Mesenteric fat pad (tissue), 1 donor: ENCODE data around the gene KRTAP10-2. TPM values are rescaled to one million over a fixed set of nuclear protein-coding genes. Genes with fewer than 3 reads are reported as not detected.

Experiments used
- DNase-seq: peaks from one replicate; pipeline ENCODE4 v3.0.0-alpha.2; 2020; ENCODE audit warnings: low spot score
- total RNA-seq: library from RNA; stranded (reverse); fragmentation: NEBNext Ultra II Directional; extraction: Animal tissue kit (Norgen Biotek cat#: 25700); gene quantifications from one replicate; pipeline ENCODE4 v1.2.1, GENCODE V29; 2021
- donor health status: DM: yes; HTN: yes; CAD: no.

KRTAP10-2 gene
- total RNA-seq, 1 donor from 2014 or later: not detected

DNA sequence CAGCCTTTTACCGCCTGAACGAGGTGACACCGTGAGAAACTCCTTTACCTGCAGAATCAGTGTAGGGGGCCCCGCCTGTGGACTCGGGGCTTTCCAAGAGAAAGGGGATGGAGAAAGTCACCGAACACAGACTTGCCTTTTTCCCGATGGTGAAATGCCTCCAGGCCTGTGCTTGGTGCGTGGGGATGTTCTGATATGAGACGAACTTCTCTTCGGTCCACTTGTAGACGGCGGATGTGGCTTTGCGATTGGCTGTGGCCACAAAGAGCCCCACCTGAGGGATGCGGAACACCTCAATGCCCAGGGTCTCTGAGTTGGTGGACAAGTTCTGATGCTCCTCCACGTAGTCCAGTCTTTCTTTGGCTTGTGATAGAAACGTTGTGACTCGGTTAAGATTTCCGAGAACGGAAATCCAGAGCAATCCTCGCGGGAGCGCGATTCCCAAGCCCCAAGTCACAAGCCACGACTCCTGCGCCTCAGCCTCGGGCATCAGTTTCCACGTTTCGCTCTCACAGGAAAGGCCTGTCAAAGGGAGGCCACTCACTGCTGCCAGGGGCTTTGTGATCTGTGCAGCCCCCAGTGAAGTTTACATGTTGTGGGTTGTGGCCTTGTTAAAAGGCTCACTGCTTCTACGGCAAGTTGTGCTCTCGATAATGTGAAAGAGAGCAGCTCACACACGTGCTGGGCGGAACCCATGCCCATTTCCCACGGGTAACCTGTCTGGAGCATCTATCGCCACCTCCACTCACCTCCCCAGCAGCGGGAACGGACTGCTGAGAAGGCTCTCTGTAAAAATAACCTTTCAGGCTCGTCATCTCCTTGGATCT lies 23.9 kb downstream of the KRTAP10-2 start:
- peak; percentile 49 for DNase-seq

DNA sequence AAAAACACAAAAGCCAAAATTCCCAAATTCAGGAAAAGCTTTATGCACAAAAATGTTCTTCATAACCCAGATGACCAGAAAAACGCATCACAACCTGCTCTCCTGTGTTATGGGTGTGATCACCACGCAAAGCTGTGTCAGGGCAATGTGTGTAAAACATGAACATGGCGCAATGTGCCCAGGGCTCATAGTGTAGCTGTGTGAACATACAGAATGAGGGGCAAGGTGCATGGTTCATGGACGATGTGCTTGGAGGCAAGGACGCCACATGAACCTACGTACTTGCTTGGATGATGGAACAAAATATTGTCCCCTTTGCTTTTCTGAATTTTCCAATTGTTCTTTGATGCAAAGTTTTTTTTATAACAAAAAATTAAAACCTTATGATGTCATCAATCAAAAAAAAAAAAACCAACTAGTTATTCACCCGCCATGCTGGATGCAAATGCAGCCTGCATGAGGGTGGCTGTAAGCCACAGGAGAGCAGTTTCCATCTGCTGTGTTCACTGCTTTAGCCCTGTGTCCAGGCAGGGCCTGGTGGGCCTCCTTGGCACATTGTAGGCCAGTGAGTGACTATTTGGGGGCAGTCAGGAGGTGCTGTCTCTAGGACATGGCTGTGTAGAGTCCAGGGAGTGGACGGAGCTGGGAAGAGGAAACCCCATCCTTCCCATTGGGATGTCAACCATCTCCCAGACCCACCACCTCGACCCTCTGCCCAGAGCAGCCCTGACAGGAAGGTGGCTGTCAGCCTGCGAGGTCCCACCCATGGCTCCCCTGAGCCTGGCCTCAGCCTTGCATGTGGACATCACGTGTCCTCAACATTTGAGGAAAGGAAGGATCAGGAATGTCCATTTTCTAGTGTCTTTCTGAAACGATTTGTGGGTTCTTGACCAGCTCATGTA lies 25.0 kb downstream of the KRTAP10-2 start:
- DNase-seq: peak; percentile 59

DNA sequence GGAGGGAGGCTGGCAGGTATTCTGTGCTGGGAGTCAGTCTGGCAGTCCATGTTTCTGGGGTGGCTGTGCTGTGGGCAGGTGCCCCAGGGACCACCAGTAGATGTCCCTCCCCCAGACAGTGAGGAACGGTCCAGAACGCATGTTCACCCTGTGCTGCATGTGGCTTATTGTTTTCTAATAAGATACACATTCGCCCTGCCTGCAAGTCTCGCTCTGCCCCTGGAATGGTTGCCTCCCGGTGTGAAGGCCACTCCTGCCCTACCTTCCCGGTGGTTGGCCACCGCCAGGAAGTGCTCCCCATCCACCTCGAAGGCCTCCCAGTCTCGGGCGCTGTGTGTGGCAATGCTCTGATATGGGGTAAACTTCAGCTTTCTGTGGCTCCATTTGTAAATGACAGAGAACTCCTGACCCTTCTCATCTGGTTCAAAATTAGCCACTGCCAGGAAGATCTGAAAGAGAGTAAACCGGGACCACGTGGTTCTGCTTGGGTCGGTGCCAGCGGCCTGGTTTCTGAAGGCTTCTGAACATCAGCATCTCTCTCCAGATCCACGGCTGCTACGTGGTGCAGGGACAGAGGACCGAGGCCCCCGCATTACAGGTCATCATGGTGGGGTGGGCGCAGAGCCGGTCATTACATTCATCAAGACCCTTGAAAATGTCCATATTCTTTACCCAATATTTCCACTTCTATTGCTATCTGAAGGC lies 25.8 kb downstream of the KRTAP10-2 start:
- DNase-seq: peak; percentile 67

DNA sequence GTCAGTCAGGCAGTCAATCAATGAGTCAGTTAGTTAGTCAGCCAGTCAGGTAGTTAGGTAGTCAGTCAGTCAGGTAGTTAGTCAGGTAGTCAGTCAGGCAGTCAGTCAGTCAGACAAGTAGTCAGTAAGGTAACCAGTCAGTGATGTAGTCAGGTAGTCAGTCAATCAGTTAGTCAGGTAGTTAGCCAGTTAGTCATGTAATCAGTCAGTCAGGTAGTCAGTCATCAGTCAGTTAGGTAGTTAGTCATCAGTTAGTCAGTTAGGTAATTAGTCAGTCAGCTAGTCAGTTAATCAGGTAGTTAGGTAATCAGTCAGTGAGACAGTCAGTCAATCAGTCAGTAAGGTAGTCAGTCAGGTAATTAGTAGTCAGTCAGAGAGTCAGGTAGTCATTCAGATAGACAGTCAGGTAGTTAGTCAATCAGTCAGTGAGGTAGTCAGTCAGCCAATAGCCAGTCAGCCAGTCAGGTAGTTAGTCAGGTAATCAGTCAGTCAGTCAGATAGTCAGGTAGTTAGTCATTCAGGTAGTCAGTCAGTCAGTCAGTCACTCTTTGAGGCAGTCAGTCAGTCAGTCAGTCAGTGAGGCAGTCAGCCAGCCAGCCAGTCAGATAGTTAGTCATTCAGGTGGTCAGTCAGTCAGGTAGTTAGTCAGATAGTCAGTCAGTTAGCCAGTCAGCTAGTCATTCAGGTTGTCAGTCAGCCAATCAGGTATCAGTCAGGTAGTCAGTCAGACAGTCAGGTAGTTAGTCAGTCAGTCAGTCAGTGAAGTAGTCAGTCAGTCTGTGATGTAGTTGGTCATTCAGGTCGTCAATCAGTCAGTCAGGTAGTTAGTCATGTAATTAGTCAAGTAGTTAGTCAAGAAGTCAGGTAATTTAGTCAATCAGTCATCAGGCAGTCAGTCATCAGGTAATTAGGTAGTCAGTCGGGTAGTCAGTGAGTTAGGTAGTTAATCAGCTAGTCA lies 26.6 kb downstream of the KRTAP10-2 start:
- peak; percentile 45 for DNase-seq

DNA sequence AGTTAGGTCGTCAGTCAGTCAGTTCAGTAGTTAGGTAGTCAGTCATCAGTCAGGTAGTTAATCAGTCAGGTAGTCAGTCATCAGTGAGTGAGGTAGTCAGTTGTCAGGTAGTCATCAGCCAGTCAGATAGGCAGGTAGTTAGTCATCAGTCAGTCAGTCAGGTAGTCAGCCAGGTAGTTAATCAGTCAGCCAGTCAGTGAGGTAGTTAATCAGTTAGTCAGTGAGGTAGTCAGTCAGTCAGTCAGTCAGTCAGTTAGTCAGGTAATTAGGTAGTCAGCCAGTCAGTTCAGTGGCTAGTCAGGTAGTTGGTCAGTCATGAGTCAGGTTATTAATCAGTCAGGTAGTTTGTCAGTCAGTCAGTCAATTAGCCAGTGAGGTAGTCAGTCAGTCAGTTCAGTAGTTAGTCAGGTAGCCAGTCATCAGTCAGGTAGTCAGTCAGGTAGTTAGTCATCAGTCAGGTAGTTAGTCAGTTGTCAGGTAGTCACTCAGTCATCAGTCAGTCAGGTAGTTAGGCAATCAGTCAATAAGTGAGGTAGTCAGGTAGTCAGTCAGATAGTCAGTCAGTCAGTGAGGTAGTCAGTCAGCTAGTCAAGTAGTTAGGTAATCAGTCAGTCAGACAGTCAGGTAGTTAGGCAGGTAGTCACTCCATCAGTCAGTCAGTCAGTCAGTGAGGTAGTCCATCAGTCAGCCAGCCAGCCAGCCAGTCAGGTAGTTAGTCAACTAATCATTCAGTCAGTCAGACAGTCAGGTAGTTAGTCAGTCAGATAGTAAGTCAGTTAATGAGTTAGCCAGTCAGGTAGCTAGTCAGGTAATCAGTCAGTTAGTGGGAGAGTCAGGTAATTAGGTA lies 27.5 kb downstream of the KRTAP10-2 start:
- DNase-seq: no peak

DNA sequence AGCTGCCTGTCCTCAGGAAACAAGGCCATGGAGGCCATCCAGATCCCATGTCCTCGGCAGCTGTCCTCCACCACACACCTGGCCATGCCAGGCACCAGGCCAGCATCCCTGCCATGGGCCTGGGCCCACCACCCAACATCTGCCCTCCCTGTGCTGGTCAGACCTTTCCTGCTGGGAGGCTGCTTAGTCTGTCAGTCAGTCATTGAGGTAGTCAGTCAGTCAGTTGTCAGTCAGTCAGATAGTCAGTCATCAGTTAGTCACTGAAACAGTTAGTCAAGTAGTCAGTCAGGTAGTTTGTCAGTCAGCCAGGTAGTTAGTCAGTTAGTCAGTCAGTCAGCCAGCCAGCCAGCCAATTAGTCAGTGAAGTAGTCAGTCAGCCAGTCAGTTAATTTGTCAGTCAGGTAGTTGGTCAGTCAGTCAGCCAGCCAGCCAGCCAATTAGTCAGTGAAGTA lies 28.5 kb downstream of the KRTAP10-2 start:
- peak; percentile 33 for DNase-seq

DNA sequence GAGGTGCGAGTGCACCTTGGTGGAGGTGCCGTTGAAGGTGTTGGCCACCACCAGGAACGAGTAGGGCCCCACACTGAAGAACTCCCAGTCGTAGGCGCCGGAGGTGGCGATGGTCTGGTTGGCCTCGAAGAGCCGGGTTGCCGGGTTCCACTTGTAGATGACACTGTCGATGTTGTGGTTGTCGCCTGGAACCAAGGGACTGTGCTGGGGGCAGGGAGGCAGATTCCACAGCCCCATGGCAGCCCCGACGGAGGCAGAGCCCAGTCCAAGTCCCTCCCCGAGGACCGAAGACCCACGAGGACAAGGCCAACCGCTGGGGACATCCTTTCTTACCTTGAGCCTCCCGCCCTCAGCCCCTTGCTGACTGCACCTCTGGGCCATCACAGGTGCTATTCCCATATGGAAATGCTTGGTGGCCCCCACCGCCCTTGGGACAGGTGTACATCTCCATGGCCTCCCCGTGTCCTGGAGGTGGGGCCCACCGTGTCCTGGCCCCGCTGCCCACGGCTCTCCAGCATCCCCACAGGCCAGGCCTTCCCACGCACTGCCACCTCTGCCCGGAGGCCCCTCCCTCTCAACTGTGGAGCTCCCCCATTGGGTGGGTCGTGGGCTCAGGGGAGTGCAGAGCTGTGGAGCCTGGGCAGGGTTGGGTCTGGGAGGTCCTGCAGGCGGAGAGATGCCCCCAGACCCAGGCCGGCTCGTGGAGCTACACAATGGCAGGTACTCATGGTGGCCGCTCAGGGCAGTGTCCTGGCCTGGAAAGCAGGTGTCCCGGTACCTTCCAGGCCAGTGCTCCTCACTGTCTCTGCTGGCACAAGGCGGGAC lies 29.2 kb downstream of the KRTAP10-2 start:
- DNase-seq: peak; percentile 64

DNA sequence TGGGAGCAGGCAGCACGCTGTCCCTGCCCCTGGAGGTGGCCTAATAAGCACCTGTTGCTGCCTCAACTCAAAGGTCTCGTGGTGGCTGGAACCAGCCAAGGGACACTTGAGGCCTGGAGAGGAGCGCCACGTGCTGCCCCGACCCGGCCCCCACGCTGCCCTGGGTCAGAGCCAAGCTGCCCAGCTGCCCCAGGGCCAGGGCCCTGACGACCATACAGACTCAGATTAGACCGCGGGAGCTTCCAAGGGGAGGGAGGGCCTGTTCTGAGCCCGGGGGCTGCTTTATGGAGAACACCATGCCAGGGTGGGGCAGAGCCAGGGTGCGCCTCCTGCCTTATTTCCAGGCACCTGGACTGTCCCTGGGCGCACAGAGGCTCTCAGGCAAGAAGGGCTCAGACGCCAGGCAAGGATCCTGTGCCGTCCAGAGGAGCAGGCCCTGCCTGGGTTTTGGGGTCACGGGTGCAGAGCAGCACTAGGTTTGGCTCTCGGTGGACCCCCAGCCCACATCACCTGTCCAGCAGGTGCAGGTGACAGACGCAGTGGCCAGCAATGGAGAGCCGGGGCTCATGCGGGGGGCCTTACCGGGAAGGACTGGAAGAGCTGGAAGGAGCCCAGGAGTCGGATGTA lies 29.9 kb downstream of the KRTAP10-2 start:
- DNase-seq: peak; percentile 88

DNA sequence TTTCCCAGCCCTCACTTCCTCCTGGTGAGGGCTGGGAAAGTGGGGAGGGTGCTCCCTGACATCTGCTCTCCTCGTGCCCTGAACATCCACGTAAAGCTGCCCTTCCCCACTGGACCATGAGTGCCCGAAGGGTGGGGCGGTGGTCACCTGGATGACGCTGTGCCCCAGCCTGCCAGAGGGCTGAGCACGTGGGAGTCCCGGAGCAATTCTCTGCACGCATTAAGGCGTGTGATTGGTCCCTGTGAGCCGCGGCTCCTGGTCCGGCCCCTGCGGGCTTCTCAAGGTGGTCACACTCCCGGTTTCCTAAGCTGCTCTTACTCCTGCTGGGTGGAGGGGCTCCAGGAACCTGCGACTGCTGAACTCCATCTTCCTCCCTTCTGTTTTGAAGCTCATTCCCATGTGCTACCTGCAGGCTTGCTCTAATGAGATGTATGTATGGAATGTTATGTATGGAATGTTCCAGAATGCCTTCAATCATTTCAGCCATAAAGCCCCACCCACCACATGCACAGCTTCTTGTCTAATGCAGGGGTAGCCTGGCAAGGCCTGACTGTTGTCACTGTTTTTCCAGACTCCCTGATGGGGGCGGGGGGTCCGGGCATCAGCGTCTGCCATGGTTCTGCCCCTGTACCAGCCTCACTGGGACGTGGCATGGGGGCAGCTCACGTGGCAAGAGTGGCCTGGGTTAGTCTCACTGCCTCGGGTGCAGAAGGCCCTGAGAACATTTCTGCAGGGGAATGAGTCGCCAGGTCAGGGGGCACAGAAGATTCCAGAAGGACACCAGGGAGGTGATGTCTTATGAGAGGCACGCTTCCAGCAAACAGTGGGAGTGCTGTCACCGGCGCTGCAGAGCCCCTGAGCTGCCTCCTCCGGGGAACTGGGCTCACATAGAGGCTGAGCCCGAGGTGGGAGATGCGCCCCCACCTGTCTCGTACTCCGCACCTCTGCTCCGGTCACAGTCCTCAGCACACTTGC lies 30.7 kb downstream of the KRTAP10-2 start:
- DNase-seq: peak; percentile 84

DNA sequence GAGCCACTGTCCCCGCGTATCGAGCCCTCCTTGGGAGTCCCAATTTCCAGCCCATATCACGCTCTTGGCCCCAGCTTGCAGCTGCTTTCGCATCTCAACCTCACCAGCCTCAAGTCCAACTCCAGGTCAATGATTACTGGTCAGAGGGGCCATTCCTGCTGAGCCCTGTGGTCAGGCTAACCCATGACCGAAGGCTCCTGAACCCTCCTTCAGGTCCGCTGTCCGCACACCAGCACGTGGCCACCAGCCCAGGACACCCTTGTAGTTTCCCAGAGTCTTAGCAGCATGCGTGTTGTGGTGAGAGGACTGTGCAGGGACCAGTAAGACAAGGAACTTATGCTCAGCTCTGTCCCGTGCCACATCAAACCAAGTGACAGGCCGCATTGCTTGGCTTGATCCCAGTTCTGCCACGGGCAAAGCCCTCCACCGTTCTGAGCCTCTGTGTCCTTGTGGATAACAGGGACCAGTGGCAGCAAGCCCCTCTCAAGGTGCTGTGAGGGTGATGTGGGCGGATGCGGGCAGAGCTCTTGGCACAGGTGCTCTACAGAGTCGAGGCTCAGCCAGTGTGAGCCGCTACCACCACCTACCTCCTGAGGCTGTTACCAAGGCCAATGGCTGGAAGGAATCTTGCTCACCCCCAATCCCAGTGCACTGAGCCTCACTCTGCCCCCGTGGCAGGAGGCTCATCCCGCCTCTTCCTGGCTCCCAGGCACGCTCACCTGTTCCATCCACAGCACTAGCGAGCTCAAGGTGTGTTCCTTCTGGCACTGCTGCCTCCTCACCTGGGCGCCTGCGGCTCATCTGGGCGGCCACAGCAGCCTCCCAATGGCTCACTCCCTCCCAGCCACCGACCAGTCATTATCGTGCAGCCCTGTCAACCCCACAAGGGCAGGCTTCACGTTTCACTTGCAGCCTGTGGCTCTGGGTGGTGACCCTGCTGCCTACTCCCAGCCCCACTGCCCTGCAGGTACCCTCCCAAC lies 31.7 kb downstream of the KRTAP10-2 start:
- no peak for DNase-seq

DNA sequence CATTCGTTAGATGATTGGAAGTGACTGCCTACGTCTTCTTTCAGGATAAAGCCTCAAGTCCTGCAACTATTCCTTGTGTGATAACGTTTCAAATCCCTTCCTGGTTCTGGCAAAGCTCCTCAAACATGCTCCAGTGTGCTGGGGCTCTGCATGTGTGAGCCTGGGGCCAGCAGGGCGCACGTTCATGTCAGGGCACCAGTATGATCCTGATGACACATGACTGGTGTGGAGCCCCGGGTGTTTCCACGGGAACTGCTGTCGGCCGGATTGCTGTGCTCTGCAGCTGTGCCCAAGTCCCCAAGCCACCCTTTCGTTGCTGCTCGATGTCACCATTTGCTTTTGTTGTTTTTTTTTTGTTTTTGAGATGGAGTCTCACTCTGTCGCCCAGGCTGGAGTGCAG lies 32.6 kb downstream of the KRTAP10-2 start:
- no peak for DNase-seq

DNA sequence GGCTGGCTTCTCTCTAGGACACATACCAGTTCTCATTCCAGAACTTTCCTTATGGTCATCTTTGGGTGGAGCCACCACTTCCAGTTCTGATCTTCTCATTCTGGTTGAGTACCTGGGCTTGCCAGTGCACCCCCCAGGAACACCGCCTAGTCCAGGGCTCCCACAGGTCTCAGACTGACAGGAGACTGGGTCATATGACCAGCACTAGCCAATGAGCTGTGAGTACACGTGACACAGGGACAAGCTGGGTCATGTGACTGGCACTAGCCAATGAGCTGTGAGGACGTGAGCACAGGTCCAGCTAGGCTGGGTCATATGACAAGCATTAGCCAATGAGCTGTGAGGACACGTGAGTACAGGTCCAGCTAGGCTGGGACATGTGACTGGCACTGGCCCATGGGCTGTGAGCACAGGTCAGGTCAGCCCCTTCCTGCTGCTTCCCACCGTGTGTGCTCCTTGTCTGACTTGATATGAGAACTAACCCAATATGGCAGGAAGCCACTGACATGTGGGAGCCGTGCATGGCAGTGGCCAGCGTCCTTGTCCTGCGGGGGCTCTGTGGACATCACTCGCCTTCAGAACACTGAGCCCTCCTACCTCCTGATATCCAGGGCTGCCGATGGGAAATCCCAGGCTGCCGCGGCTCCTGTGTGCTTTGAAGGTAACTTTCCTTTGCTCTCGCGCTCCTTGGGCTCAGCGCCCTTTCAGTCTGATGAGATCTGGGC lies 34.0 kb downstream of the KRTAP10-2 start:
- DNase-seq: no peak

DNA sequence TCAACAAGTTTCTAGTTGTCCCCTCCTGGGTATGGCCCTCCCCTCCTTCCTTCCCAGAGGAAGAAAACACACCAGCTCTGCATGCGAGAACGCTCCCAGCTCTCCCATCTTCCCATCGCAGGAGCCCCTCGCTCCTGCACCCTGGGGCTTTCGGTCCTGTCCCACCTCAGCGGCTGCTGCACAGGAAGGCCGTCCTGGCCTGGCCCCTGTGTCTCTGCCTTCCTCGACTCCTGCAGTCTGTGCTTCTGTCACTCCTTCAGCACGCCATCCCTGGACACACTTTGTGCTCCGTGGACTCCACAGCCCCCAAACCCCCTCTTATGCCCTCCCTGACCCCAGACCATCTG lies 34.5 kb downstream of the KRTAP10-2 start:
- DNase-seq: no peak

DNA sequence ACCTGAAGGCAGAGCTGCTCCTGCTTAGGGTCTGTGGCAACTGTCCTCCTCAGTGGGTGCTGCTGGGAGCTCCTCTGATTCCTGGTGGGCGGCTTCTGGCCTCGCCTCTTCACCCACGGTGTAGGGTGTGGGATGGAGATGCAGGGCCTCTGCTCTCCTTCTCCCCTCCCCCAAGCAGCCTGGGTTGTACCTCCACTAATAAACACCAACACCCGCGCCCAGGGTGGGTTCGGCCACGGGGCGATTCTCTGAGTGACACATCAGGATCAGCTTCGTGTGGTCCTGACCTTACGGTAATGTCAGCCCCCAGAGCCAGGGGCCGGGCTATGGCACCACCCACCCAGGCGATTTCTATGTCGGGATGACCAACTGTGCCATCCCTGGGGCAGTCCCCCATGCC lies 35.0 kb downstream of the KRTAP10-2 start:
- no peak for DNase-seq
